Measurements from ENCODE around the gene FADS6.

FADS6 gene

GRCh38 chr17:74860229-74860871 lies 33.1 kb downstream of the FADS6 start:
- H3K9me2 ChIP-seq (replicated peaks; ENCODE audit: insufficient read depth, low read length), result no peaks in the 10 kb centered on the region
- H3K79me2 ChIP-seq (ENCODE audit: low read length), result no peaks in the 10 kb centered on the region
- DNase-seq, result no peak
- H3K27me3 ChIP-seq (replicated peaks; ENCODE audit: insufficient read depth, low read length), result peaks cover 55% of the 10 kb centered on the region
- peak overlapping the region; percentile 27; the same call in 1 of the 2 replicates for H3K4me2 ChIP-seq (ENCODE audit: low read depth, low read length)
- H3K4me3 ChIP-seq (ENCODE audit: low read length), result no peak overlapping the region
- 0 out of 2 replicates have a peak, but pooled peaks cover 4% of the 10 kb centered on the region for H3K4me1 ChIP-seq (ENCODE audit: low read length)
- no peak overlapping the region for H2AFZ ChIP-seq (ENCODE audit: low read length)
- H4K20me1 ChIP-seq (ENCODE audit: insufficient read depth, low read length), result no peaks in the 10 kb centered on the region
- no peaks in the 10 kb centered on the region for H3F3A ChIP-seq (ENCODE audit: insufficient read depth, low read length)
- no peak overlapping the region for H3K9ac ChIP-seq (ENCODE audit: low read length)
- H3K9me3 ChIP-seq (replicated peaks; ENCODE audit: insufficient read depth, low read length), result no peaks in the 10 kb centered on the region
- no peaks in the 10 kb centered on the region for H3K36me3 ChIP-seq (replicated peaks; ENCODE audit: insufficient read depth, low read length)
- H3K27ac ChIP-seq (ENCODE audit: low read length), result no peak overlapping the region
- TF ChIP-seq EZH2phosphoT487 (IDR thresholded peaks at IDR 0.05; ENCODE audit: low read length), result peak; percentile 28; the same call in 1 of the 2 replicates
- TF ChIP-seq EZH2 (optimal IDR thresholded peaks at IDR 0.05; ENCODE audit: low read depth, low read length), result peak; percentile 92
- TF ChIP-seq CTCF (IDR thresholded peaks at IDR 0.05; ENCODE audit: low read length), result no peak

GRCh38 chr17:74859459-74860228 lies 33.8 kb downstream of the FADS6 start, which contains the start of gene GRIN2C:
Gene GRIN2C (minus strand): TSS chr17:74859885. CDS start chr17:74855092, 4,793 bp downstream.
- Histone ChIP-seq H3K9ac (ENCODE audit: low read length) (no peak within 1 kb of the TSS), H3K9me3 (replicated peaks; ENCODE audit: insufficient read depth, low read length) (no peaks in the 10 kb centered on the region), H4K20me1 (ENCODE audit: insufficient read depth, low read length) (no peaks in the 10 kb centered on the region), H3K4me2 (ENCODE audit: low read depth, low read length) (peak within 1 kb of the TSS; percentile 32; the same call in 1 of the 2 replicates), H2AFZ (ENCODE audit: low read length) (no peak within 1 kb of the TSS), H3K4me1 (ENCODE audit: low read length) (0 out of 2 replicates have a peak, but pooled peaks cover 4% of the 10 kb centered on the region), H3K9me2 (replicated peaks; ENCODE audit: insufficient read depth, low read length) (no peaks in the 10 kb centered on the region), H3K79me2 (ENCODE audit: low read length) (no peaks in the 10 kb centered on the region), H3F3A (ENCODE audit: insufficient read depth, low read length) (no peaks in the 10 kb centered on the region), H3K36me3 (replicated peaks; ENCODE audit: insufficient read depth, low read length) (no peaks in the 10 kb centered on the region), H3K27ac (ENCODE audit: low read length) (no peak within 1 kb of the TSS), H3K4me3 (ENCODE audit: low read length) (peak within 1 kb of the TSS; percentile 36; the same call in 1 of the 2 replicates), H3K27me3 (replicated peaks; ENCODE audit: insufficient read depth, low read length) (peaks cover 59% of the 10 kb centered on the region)
- TF ChIP-seq EZH2phosphoT487 (IDR thresholded peaks at IDR 0.05; ENCODE audit: low read length), result no peak
- peak; percentile 13; the same call in 1 of the 2 replicates for TF ChIP-seq CTCF (IDR thresholded peaks at IDR 0.05; ENCODE audit: low read length)
- DNase-seq, result no peak

GRCh38 chr17:74858672-74859458 lies 34.6 kb downstream of the FADS6 start:
- Histone ChIP-seq H3K9me3 (replicated peaks; ENCODE audit: insufficient read depth, low read length) (no peaks in the 10 kb centered on the region), H3K9me2 (replicated peaks; ENCODE audit: insufficient read depth, low read length) (no peaks in the 10 kb centered on the region), H3K4me1 (ENCODE audit: low read length) (0 out of 2 replicates have a peak, but pooled peaks cover 4% of the 10 kb centered on the region), H3K9ac (ENCODE audit: low read length) (no peak overlapping the region), H3K36me3 (replicated peaks; ENCODE audit: insufficient read depth, low read length) (no peaks in the 10 kb centered on the region), H3K27me3 (replicated peaks; ENCODE audit: insufficient read depth, low read length) (peaks cover 67% of the 10 kb centered on the region), H3F3A (ENCODE audit: insufficient read depth, low read length) (no peaks in the 10 kb centered on the region), H3K4me2 (ENCODE audit: low read depth, low read length) (no peak overlapping the region), H3K27ac (ENCODE audit: low read length) (no peak overlapping the region), H4K20me1 (ENCODE audit: insufficient read depth, low read length) (no peaks in the 10 kb centered on the region), H3K4me3 (ENCODE audit: low read length) (no peak overlapping the region), H2AFZ (ENCODE audit: low read length) (no peak overlapping the region), H3K79me2 (ENCODE audit: low read length) (no peaks in the 10 kb centered on the region)
- DNase-seq, result no peak
- TF ChIP-seq EZH2phosphoT487 (IDR thresholded peaks at IDR 0.05; ENCODE audit: low read length), result no peak
- TF ChIP-seq EZH2 (optimal IDR thresholded peaks at IDR 0.05; ENCODE audit: low read depth, low read length), result no peak
- no peak for TF ChIP-seq CTCF (IDR thresholded peaks at IDR 0.05; ENCODE audit: low read length)
